Right cardiac atrium (tissue), 5 donors: ENCODE data around the gene ARHGAP35. TPM values are rescaled to one million over a fixed set of nuclear protein-coding genes. Genes with fewer than 3 reads are reported as not detected.

Experiments
- ATAC-seq, 2 donors: fragments of 200-7000 bp; cut with Tn5 transposase; one replicate each; pipeline versions ENCODE4 v1.8.0 to v1.9.1; 2020; ENCODE audit warnings: moderate library complexity in 2 of 2, mild to moderate bottlenecking in 1 of 2
- DNase-seq, 3 donors: peaks; one replicate each; pipeline ENCODE4 v3.0.0-alpha.2; 2020
- H3K27ac ChIP-seq: one replicate; pipeline ENCODE4 v1.5.1; 2013; ENCODE audit warnings: mild to moderate bottlenecking, low read length, control low read depth, moderate library complexity
- H3K27me3 ChIP-seq: one replicate; pipeline ENCODE4 v1.6.1; 2013; ENCODE audit not compliant: control insufficient read depth, insufficient read depth
- H3K4me1 ChIP-seq: one replicate; pipeline ENCODE4 v1.6.1; 2013; ENCODE audit warnings: low read length; ENCODE audit not compliant: control insufficient read depth, insufficient read depth
- H3K4me3 ChIP-seq: one replicate; pipeline ENCODE4 v1.5.1; 2013; ENCODE audit warnings: low read length, control low read depth
- H3K9me3 ChIP-seq: one replicate; pipeline ENCODE4 v1.6.1; 2013; ENCODE audit warnings: low read length; ENCODE audit not compliant: control insufficient read depth
- WGBS: extraction: QIAGEN DNeasy Blood & Tissue Kit; methylation state at CpG from one replicate; pipeline ENCODE4 v1.1.7; 2013; 5-methylcytosine and 5-hydroxymethylcytosine counted together
- intact Hi-C, 4 donors: fragments of 100-400 bp; cut with DNase I; formaldehyde crosslinking; loops; one replicate each; pipeline versions ENCODE4 v1.11.0 to v1.14.0; 2022 to 2023
- polyA plus RNA-seq: library from polyadenylated mRNA; stranded (reverse); fragments of 200-250 nt; gene quantifications from one replicate; pipeline ENCODE4 v1.2.3, GENCODE V29; 2013
- total RNA-seq, 4 donors: library from RNA; stranded (reverse); fragmentation: NEBNext Ultra II Directional; extraction: Animal tissue kit (Norgen Biotek cat#: 25700); gene quantifications; one replicate each; pipeline ENCODE4 v1.2.1, GENCODE V29; 2021
- donor health status: healthy with polysubstance abuse.
- donor health status: DM: no; HTN: yes; CAD: no.
- donor health status: DM: no; HTN: no; CAD: no.
- donor health status: DM: no; HTN: yes; CAD: no; lungs with severe emphysema.
- donor health status: DM: yes; HTN: yes; CAD: no.

ARHGAP35 gene
- total and polyA plus RNA-seq, 5 donors: 46.6 to 85.6 (median 75.9) TPM

DNA sequence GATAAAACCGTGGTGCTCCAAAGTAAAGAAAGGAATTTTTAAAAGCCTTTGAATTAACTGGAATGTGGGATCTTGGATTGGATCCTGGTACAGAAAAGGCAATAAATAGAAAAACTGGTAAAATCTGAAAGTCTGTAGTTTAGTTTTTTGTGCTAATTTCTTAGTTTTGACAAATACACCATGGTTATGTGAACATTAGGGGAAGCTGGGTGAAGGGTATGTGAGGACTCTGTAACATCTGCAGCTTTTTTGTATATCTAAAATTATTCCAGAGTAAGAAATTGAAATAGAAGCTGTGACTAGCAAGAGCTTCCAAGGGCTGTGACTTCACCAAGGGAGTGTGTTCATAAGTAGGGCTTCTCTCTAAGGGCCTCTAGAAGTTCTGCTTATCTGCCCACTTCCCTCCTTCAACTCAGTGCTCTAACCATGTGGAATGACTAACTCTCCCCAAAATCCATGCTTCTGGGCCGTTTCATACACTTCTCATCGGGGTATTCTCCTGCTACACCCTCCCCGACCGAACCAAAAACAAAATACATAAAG is 26.5 kb downstream of the ARHGAP35 start:
- Histone ChIP-seq H3K4me1 (peaks cover 6% of the 10 kb centered on the region), H3K9me3 (no peaks in the 10 kb centered on the region)
- WGBS: 92% methylated on average over 5 of the region's 5 CpGs

DNA sequence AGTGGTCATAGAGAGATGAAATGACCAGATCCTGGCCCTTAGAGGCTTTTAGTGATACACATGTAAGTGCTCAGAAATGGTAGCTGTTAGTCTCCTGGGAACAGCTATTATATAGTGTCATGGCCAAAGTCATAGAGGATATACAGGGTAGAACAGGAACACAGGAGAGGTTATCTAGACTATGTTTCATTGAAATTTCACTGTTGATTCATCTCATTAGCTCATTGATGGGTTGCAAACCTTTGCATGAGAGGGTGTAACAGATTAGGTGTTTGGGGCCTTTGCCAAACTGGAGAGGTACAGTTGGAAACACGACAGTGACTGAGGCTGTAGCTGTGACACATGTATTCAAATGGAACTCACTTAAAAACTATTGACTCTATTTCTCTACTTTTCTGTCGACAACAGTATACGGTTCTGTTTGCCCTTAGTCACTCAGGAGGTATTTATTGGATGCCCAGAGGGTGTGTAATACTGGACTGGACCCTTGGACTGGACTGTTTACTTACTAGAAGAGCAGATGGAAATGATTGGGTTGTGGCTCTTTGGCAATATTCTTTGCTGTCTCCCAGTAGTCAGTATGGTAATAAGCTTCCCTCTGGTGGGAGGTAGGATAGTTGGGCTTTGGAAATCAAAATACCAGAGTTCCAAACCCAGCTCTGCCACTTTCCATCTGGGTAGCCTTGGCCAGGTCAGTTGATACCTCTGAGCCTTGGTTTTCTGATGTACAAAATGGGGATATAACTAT is 29.8 kb downstream of the ARHGAP35 start:
- no peak for DNase-seq
- no peak overlapping the region for H3K4me3 ChIP-seq
- peaks cover 4% of the 10 kb centered on the region for H3K4me1 ChIP-seq
- ATAC-seq: peak; percentile 24 to 32
- WGBS: 51% methylated on average over 3 of the region's 3 CpGs
- no peaks in the 10 kb centered on the region for H3K27me3 ChIP-seq
- no peak overlapping the region for H3K27ac ChIP-seq
- intact Hi-C loops: no loop called here
- no peaks in the 10 kb centered on the region for H3K9me3 ChIP-seq

More for the DNA sequence above, 26.5 kb downstream of the ARHGAP35 start:
- ATAC-seq: no peak
- H3K27me3 ChIP-seq: no peaks in the 10 kb centered on the region
- no peak overlapping the region for H3K4me3 ChIP-seq
- no peak for DNase-seq
- H3K27ac ChIP-seq: no peak overlapping the region
- intact Hi-C loops: no loop called here

DNA sequence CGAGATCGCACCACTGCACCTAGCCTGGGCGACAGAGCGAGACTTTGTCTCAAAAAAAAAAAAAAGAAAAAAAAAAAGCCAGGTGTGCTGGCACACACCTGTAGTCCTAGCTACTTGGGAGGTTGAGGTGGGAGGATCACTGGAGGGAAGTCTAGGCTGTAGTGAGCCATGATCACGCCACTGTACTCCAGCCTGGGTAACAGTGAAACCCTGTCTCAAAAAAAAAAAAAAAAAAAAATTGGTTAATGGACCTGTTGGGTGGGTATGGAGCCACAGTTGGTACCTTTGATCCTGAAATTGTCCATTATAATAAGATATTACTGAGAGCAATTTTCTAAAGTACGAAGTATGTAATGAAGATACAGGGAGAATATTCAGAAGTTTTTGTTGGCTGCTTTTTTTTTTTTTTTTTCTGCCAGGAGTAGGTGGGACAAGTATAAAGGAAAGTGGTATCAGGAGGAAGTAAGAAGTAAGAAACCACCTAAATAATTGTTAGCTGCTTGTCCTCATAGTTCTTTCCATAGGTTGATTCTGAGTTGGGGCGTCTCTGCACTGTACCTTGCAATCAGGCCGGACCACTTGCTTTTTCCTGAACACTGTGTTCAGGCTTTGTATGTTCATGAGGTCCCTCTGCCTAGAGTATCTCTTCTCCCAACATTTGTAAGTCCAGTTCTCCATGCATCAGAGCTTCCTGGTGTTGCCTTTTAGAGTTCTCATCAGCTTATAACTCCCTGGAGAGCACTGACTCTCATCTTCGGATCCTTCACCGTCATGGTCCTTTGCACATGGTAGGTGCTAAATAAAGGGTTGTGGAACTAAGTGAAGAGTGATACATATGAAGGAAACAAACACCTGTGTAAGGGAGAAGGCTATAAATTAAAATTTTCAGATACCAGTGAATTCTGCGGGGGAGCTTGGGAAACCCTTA is 31.7 kb downstream of the ARHGAP35 start:
- no peak for ATAC-seq
- WGBS: 94% methylated on average over 11 of the region's 11 CpGs
- H3K27ac ChIP-seq: peak overlapping the region; percentile 45
- H3K9me3 ChIP-seq: no peaks in the 10 kb centered on the region
- no peak overlapping the region for H3K4me3 ChIP-seq
- no peaks in the 10 kb centered on the region for H3K27me3 ChIP-seq
- no peak for DNase-seq
- intact Hi-C loops: no loop called here
- H3K4me1 ChIP-seq: peaks cover 2% of the 10 kb centered on the region

DNA sequence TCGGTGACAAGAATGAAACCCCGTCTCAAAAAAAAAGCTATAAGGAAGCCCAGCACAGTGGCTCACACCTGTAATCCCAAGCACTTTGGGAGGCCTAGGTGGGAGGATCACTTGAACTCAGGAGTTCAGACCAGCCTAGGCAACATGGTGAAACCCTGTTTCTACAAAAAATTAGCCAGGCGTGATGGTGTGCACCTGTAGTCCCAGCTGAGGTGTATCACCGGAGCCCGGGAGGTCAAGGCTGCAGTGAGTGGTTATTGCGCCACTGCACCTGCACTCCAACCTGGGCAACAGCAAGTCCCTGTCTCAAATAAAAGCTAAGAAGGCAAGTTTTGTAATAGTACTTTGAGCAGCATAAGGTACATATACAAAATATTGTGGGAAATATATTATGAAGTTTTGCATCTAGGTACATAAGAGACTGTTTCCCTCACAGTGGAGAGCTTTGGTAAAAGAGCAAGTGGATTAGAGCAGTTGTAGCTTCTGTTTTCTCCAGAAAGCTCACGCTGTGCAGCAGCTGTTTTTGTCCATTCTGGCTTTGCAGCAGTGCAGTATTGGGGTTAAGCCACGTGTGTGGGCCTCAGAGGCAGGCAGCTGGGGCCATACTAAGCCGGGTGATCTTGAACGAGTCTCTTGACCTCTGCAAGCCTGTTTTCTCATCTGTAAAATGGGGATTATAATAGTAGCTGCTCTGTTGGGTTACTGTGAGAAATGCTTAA is 35.4 kb downstream of the ARHGAP35 start:
- 89% methylated on average over 10 of the region's 10 CpGs for WGBS
- Histone ChIP-seq H3K27me3 (no peaks in the 10 kb centered on the region), H3K27ac (no peak overlapping the region), H3K9me3 (no peaks in the 10 kb centered on the region), H3K4me3 (no peak overlapping the region), H3K4me1 (peaks cover 4% of the 10 kb centered on the region)
- DNase-seq: no peak
- intact Hi-C loops: no loop called here
- no peak for ATAC-seq

DNA sequence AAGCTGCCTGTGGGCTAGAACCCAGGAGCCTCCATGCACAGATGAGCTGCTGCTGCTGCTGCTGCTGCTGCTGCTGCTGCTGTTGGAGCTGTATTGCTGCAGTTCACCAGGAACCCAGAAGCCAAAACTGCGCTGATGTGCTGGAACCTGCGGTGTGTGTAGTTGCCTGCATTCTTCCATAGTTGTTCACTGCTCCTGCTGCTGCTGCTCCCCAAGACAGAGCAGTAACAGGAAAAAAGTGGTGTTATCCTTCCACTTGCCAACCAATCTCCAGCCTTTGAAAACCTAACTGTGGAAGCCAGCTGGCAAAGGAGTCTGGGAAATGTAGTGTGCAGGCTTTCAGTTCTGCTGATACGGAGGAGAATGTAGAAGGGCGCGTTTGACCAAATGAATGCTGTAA is 37.9 kb downstream of the ARHGAP35 start:
- no peaks in the 10 kb centered on the region for H3K9me3 ChIP-seq
- no peaks in the 10 kb centered on the region for H3K27me3 ChIP-seq
- H3K27ac ChIP-seq: no peak overlapping the region
- peaks cover 12% of the 10 kb centered on the region for H3K4me1 ChIP-seq
- DNase-seq (no peak), ATAC-seq (peak; percentile 74 to 75)
- 36% methylated on average over 5 of the region's 5 CpGs for WGBS
- H3K4me3 ChIP-seq: no peak overlapping the region
- intact Hi-C loops: no loop called here

DNA sequence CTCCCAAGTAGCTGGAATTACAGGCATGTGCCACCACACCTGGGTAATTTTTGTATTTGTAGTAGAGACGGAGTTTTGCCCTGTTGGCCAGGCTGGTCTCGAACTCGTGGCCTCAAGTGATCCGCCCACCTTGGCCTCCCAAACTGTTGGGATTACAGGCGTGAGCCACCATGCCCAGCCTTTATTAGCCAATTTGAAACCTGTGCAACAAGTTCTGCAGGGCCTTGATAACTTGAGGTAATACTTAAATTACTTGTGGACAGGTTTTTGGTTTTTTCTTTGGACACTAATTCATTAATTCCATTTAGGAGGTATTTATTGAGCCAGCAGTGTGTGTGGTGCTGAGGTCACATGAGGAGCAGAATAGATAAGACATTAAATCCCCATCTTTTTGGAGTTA is 39.5 kb downstream of the ARHGAP35 start:
- peaks cover 21% of the 10 kb centered on the region for H3K4me1 ChIP-seq

DNA sequence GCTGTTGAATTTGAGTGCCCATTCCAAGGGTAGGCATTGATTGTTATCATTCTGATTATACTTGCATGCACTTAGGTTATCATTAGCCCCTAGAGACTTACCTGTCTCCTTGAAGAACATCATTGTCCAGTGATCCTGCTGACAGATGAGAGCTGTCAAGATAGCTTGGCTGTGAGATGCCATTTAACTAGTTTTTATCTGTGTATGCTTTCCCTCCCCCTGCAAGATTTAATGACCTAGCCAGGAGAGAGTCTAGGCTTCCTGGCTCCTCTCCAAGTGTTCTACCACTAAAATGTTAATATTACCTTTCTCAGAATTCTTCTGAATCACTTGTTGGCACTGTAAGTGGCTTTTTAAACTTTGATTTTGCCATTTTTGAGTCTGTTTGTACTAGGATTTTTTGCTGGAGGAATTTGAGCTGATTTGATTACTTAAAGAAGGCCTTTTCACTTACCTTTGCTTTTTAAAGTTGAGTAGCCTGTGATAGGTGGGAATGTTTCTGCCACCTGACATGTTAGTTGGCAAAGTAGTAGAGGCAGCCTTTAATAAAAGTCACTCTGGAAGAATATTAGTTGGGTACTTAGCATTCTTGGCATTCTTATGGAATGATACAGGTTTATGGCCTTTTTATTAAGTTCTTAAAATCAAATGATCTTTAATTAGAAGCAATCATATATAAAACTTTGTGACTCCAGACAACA is 41.1 kb downstream of the ARHGAP35 start:
- DNase-seq (no peak), ATAC-seq (no peak)
- no peaks in the 10 kb centered on the region for H3K27me3 ChIP-seq
- H3K4me3 ChIP-seq: no peak overlapping the region
- H3K27ac ChIP-seq: no peak overlapping the region
- intact Hi-C loops: no loop called here
- no peaks in the 10 kb centered on the region for H3K9me3 ChIP-seq
- peaks cover 21% of the 10 kb centered on the region for H3K4me1 ChIP-seq

More for the DNA sequence above, 39.5 kb downstream of the ARHGAP35 start:
- Histone ChIP-seq H3K27me3 (no peaks in the 10 kb centered on the region), H3K27ac (no peak overlapping the region), H3K4me3 (no peak overlapping the region), H3K9me3 (no peaks in the 10 kb centered on the region)
- DNase-seq (no peak), ATAC-seq (no peak)
- intact Hi-C loops: no loop called here
- 96% methylated on average over 5 of the region's 5 CpGs for WGBS

DNA sequence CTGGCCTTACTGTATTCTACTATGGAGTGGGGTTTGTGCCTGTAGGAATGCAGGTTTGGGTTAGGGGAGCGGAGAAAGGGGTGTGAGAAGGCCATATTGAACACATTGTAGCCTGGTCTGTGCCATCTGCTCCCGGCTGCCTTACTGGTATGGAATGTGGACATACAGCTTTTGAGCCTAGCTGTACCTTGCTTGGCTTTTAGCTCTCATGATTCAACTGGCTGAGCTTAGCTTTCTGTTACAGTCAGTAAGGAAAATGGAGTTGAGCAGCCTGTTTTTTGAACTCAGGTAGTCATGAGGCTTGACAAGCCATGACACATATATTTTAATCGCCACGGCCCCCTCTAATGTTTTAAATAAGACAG is 41.6 kb downstream of the ARHGAP35 start:
- Histone ChIP-seq H3K9me3 (no peaks in the 10 kb centered on the region), H3K4me3 (no peak overlapping the region), H3K27me3 (no peaks in the 10 kb centered on the region), H3K4me1 (peaks cover 21% of the 10 kb centered on the region), H3K27ac (no peak overlapping the region)
- DNase-seq (no peak), ATAC-seq (no peak)
- 69% methylated on average over 4 of the region's 4 CpGs for WGBS
- intact Hi-C loops: no loop called here

DNA sequence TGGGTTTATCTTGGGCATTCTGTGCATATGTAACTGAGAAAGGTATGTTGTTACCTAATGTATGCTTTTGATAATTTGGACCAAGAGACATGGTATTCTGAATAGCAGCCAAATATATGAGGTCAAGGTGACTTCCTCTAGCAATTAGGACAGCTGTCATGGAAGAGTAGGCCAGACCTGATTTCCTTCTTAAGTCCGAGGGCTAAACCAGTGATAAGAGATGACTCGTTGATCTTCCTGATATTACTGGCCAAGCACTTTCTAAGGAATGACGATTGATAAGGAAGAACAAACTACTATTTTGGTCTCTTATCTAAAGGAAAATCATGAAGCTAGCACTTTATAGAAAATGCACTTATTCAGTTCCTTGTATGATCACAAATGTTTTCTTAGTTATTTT is 42.7 kb downstream of the ARHGAP35 start:
- WGBS: 23% methylated on average over 3 of the region's 3 CpGs
- no peak for DNase-seq
- H3K27me3 ChIP-seq: no peaks in the 10 kb centered on the region
- intact Hi-C loops: no loop called here
- no peak overlapping the region for H3K4me3 ChIP-seq
- ATAC-seq: no peak
- no peak overlapping the region for H3K27ac ChIP-seq
- peaks cover 21% of the 10 kb centered on the region for H3K4me1 ChIP-seq
- H3K9me3 ChIP-seq: no peaks in the 10 kb centered on the region
